Measurements from ENCODE around the gene USP25.

The USP25 gene

GRCh38 chr21:15929536-15929935 is 199.8 kb downstream of the USP25 start:
- DNase-seq (ENCODE audit: extremely low read depth, low read depth) = no peak
- no peak overlapping the region for H3K4me3 ChIP-seq (replicated peaks; ENCODE audit: low read depth, low read length)
- no peak for TF ChIP-seq CTCF (IDR thresholded peaks at IDR 0.05; ENCODE audit: low read depth, low read length, missing control alignments)
